MG63 (cell line): ENCODE results near the gene PEPD. TPM values are rescaled to one million over a fixed set of nuclear protein-coding genes. Genes with fewer than 3 reads are reported as not detected.

Experiments
- DNase-seq: peaks from one replicate; pipeline ENCODE4 v3.0.0-alpha.2; 2020
- H3K27me3 ChIP-seq: fragments of 250-450 bp; sonication (Bioruptor Pico); 2 replicates; pipeline ENCODE4 v1.5.1; 2020; ENCODE audit warnings: mild to moderate bottlenecking, moderate library complexity
- H3K36me3 ChIP-seq: fragments of 250-450 bp; sonication (Bioruptor Pico); 2 replicates; pipeline ENCODE4 v1.5.1; 2020; ENCODE audit warnings: mild to moderate bottlenecking, moderate library complexity
- H3K4me3 ChIP-seq: fragments of 250-450 bp; sonication (Bioruptor Pico); 2 replicates; pipeline ENCODE4 v1.5.1; 2020; ENCODE audit warnings: mild to moderate bottlenecking, moderate library complexity
- H3K9me3 ChIP-seq: fragments of 250-450 bp; sonication (Bioruptor Pico); 2 replicates; pipeline ENCODE4 v1.5.1; 2020; ENCODE audit warnings: mild to moderate bottlenecking, moderate library complexity
- total RNA-seq: library from RNA; depleted of rRNA; stranded (reverse); fragments of >200 nt; shearing (Covaris generic); gene quantifications from 2 replicates; pipeline ENCODE4 v1.2.3, GENCODE V29; 2014; ENCODE audit warnings: low replicate concordance

PEPD gene
- total RNA-seq, 1 experiment from 2014 or later, result 79.3 TPM

GRCh38 chr19:33476151-33476707, 45.4 kb downstream of the PEPD start:
- Histone ChIP-seq H3K27me3 (no peaks in the 10 kb centered on the region), H3K4me3 (no peak overlapping the region), H3K36me3 (no peaks in the 10 kb centered on the region; the same call in 1 of the 2 replicates), H3K9me3 (peaks cover 10% of the 10 kb centered on the region)
- no peak for DNase-seq

- Histone ChIP-seq H3K9me3 (peaks cover 5% of the 10 kb centered on the region; the same call in 1 of the 2 replicates), H3K4me3 (no peak overlapping the region), H3K36me3 (no peaks in the 10 kb centered on the region; the same call in 1 of the 2 replicates), H3K27me3 (no peaks in the 10 kb centered on the region)
- DNase-seq, result no peak
Measured at GRCh38 chr19:33473653-33474305, 47.8 kb downstream of the PEPD start.

- Histone ChIP-seq H3K36me3 (no peaks in the 10 kb centered on the region), H3K27me3 (no peaks in the 10 kb centered on the region), H3K9me3 (no peaks in the 10 kb centered on the region), H3K4me3 (no peak overlapping the region)
- DNase-seq, result peak; percentile 93
Measured at GRCh38 chr19:33472691-33473652, 48.6 kb downstream of the PEPD start.

- H3K4me3 ChIP-seq, result no peak overlapping the region
- H3K27me3 ChIP-seq, result no peaks in the 10 kb centered on the region
- no peak for DNase-seq
- H3K36me3 ChIP-seq, result no peaks in the 10 kb centered on the region
- H3K9me3 ChIP-seq, result no peaks in the 10 kb centered on the region
Measured at GRCh38 chr19:33472226-33472625, 49.4 kb downstream of the PEPD start.

- Histone ChIP-seq H3K27me3 (no peaks in the 10 kb centered on the region), H3K36me3 (no peaks in the 10 kb centered on the region)
- DNase-seq, result no peak
Measured at GRCh38 chr19:33471111-33471996, 50.2 kb downstream of the PEPD start.

GRCh38 chr19:33470686-33471085, 50.9 kb downstream of the PEPD start:
- no peaks in the 10 kb centered on the region for H3K27me3 ChIP-seq
- no peaks in the 10 kb centered on the region for H3K36me3 ChIP-seq
- no peaks in the 10 kb centered on the region for H3K9me3 ChIP-seq
- DNase-seq, result no peak
- no peak overlapping the region for H3K4me3 ChIP-seq

More at GRCh38 chr19:33471111-33471996, 50.2 kb downstream of the PEPD start:
- Histone ChIP-seq H3K4me3 (no peak overlapping the region), H3K9me3 (no peaks in the 10 kb centered on the region)

GRCh38 chr19:33470040-33470330, 51.6 kb downstream of the PEPD start:
- H3K27me3 ChIP-seq, result no peaks in the 10 kb centered on the region
- DNase-seq, result no peak
- H3K36me3 ChIP-seq, result no peaks in the 10 kb centered on the region
- H3K9me3 ChIP-seq, result no peaks in the 10 kb centered on the region
- H3K4me3 ChIP-seq, result no peak overlapping the region

- no peaks in the 10 kb centered on the region for H3K27me3 ChIP-seq
- no peaks in the 10 kb centered on the region for H3K9me3 ChIP-seq
- no peaks in the 10 kb centered on the region for H3K36me3 ChIP-seq
- DNase-seq, result no peak
- no peak overlapping the region for H3K4me3 ChIP-seq
Measured at GRCh38 chr19:33469171-33470039, 52.2 kb downstream of the PEPD start.

- Histone ChIP-seq H3K9me3 (no peaks in the 10 kb centered on the region), H3K4me3 (no peak overlapping the region), H3K36me3 (no peaks in the 10 kb centered on the region), H3K27me3 (no peaks in the 10 kb centered on the region)
- DNase-seq, result no peak
Measured at GRCh38 chr19:33468361-33469170, 53.0 kb downstream of the PEPD start.

- no peak overlapping the region for H3K4me3 ChIP-seq
- H3K9me3 ChIP-seq, result no peaks in the 10 kb centered on the region
- H3K27me3 ChIP-seq, result no peaks in the 10 kb centered on the region
- no peak for DNase-seq
- no peaks in the 10 kb centered on the region for H3K36me3 ChIP-seq
Measured at GRCh38 chr19:33467851-33468250, 53.7 kb downstream of the PEPD start.

GRCh38 chr19:33465834-33466233, 55.8 kb downstream of the PEPD start:
- no peaks in the 10 kb centered on the region for H3K9me3 ChIP-seq
- no peak for DNase-seq
- no peak overlapping the region for H3K4me3 ChIP-seq
- no peaks in the 10 kb centered on the region for H3K36me3 ChIP-seq
- no peaks in the 10 kb centered on the region for H3K27me3 ChIP-seq

GRCh38 chr19:33465371-33465770, 56.2 kb downstream of the PEPD start:
- no peak for DNase-seq
- Histone ChIP-seq H3K36me3 (no peaks in the 10 kb centered on the region), H3K27me3 (no peaks in the 10 kb centered on the region), H3K4me3 (no peak overlapping the region), H3K9me3 (no peaks in the 10 kb centered on the region)

GRCh38 chr19:33464733-33465115, 56.9 kb downstream of the PEPD start:
- no peaks in the 10 kb centered on the region for H3K27me3 ChIP-seq
- H3K4me3 ChIP-seq, result no peak overlapping the region
- DNase-seq, result no peak
- H3K9me3 ChIP-seq, result no peaks in the 10 kb centered on the region
- H3K36me3 ChIP-seq, result no peaks in the 10 kb centered on the region

- Histone ChIP-seq H3K27me3 (no peaks in the 10 kb centered on the region), H3K36me3 (no peaks in the 10 kb centered on the region)
- no peak for DNase-seq
Measured at GRCh38 chr19:33464010-33464732, 57.4 kb downstream of the PEPD start.

GRCh38 chr19:33463199-33463598, 58.4 kb downstream of the PEPD start:
- H3K27me3 ChIP-seq, result no peaks in the 10 kb centered on the region
- no peak for DNase-seq
- H3K36me3 ChIP-seq, result no peaks in the 10 kb centered on the region
- no peak overlapping the region for H3K4me3 ChIP-seq
- no peaks in the 10 kb centered on the region for H3K9me3 ChIP-seq

More at GRCh38 chr19:33464010-33464732, 57.4 kb downstream of the PEPD start:
- no peak overlapping the region for H3K4me3 ChIP-seq
- no peaks in the 10 kb centered on the region for H3K9me3 ChIP-seq
